Naive thymus-derived CD8-positive, alpha-beta T cell (primary cell): Measurements from ENCODE around the gene RPS13. TPM values are rescaled to one million over a fixed set of nuclear protein-coding genes. Genes with fewer than 3 reads are reported as not detected.

ENCODE experiments used
- ATAC-seq, 2 donors: fragments of 150-1000 bp; cut with Tn5 transposase in 1 of 2; sonication (Bioruptor Pico), chemical (Tn5 transposase) in 1 of 2; 1 replicate in 1 of 2; 2 replicates in 1 of 2; pipeline ENCODE4 v1.10.0; 2021; ENCODE audit warnings: mild to moderate bottlenecking in 2 of 2, moderate library complexity in 2 of 2
- POLR2A ChIA-PET: fragments of 350-600 bp; sonication (Branson Sonifier 250); formaldehyde crosslinking; loops from one replicate; lab custom pipeline; 2021; ENCODE audit warnings: antibody characterized with exemption; lab: Charles Lee
- DNase-seq, 10 donors: peaks; one replicate each; pipeline versions ENCODE4 v3.0.0 to v3.0.0-alpha.2; 2020 to 2022
- H3K27ac Mint-ChIP-seq, 10 donors: one replicate each; pipeline ENCODE4 v1.8.0; 2020 to 2022; ENCODE audit warnings: mild to moderate bottlenecking in 10 of 10, mixed read lengths in 10 of 10, moderate library complexity in 4 of 10, inconsistent platforms in 1 of 10
- H3K27me3 Mint-ChIP-seq, 5 donors: one replicate each; pipeline ENCODE4 v1.8.0; 2021 to 2022; ENCODE audit warnings: mixed read lengths in 5 of 5
- H3K36me3 Mint-ChIP-seq, 3 donors: one replicate each; pipeline ENCODE4 v1.8.0; 2020 to 2022; ENCODE audit warnings: mixed read lengths in 3 of 3, mild to moderate bottlenecking in 2 of 3, inconsistent platforms in 1 of 3
- H3K4me1 Mint-ChIP-seq, 4 donors: one replicate each; pipeline ENCODE4 v1.8.0; 2021 to 2022; ENCODE audit warnings: mixed read lengths in 4 of 4
- H3K4me3 Mint-ChIP-seq, 10 donors: one replicate each; pipeline ENCODE4 v1.8.0; 2020 to 2022; ENCODE audit warnings: mild to moderate bottlenecking in 10 of 10, mixed read lengths in 10 of 10, moderate library complexity in 6 of 10, inconsistent platforms in 1 of 10
- H3K9me3 Mint-ChIP-seq, 9 donors: one replicate each; pipeline ENCODE4 v1.8.0; 2020 to 2022; ENCODE audit warnings: mixed read lengths in 9 of 9, mild to moderate bottlenecking in 3 of 9, inconsistent platforms in 1 of 9, moderate library complexity in 1 of 9
- polyA plus RNA-seq, 3 donors: library from polyadenylated mRNA; unstranded; fragments of 300-500 nt; fragmentation: Illumina TruSeq; gene quantifications; one replicate each; pipeline ENCODE4 v1.2.3, GENCODE V29; 2021
- total RNA-seq, 8 experiments: library from RNA in 2 of 8; stranded (reverse) in 2 of 8; gene quantifications; one replicate each; pipeline ENCODE4 v1.2.3 and lab custom pipeline; 2021 to 2026

The RPS13 gene
- total and polyA plus RNA-seq, 5 experiments from 2014 or later = 2,203 to 3,144 (median 2,659) TPM

DNA sequence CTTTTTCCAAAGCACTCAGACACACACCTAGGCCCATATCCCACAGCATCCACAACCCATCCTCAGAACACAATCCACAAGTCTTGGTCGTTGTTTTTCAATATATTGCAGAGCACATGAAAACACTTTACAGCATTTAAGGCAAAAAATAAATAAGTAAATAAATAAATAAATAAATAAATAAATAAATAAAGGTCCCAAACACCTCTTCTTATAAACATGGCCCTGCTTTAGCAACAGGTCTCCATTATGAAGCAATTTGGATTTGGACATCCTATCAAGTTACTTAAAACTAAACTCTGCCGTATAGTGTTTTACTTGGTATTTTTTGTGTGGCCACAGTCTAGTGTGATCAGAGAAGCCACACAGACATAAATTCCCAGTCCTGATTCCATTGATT is 52.5 kb downstream of the RPS13 start:
- Mint-ChIP-seq H3K4me1 (peaks cover 0 to 2% (median 0%) of the 10 kb centered on the region in 4 donors), H3K4me3 (no peak overlapping the region), H3K9me3 (no peaks in the 10 kb centered on the region), H3K36me3 (peaks cover 0 to 16% (median 0%) of the 10 kb centered on the region in 3 donors), H3K27ac (no peak overlapping the region), H3K27me3 (no peaks in the 10 kb centered on the region)
- no peak for ATAC-seq
- POLR2A ChIA-PET = no interaction called here
- DNase-seq = no peak

Other genes with a start within 250 kb of the RPS13 start
- under 1 TPM; 0.77 to 0.96 TPM for gene PLEKHA7, start 63.3 kb downstream of the RPS13 start, total RNA-seq
- not detected for gene PLEKHA7, start 63.3 kb downstream of the RPS13 start, polyA plus RNA-seq
- 10 to 100 TPM; 39.5 to 42.7 TPM for gene PIK3C2A, start 130.3 kb upstream of the RPS13 start, total RNA-seq
- 1 to 10 TPM; 7.0 to 9.8 (median 8.3) TPM for gene PIK3C2A, start 130.3 kb upstream of the RPS13 start, polyA plus RNA-seq
- 100 to 1,000 TPM; 211 to 232 TPM for gene NUCB2, start 199.1 kb upstream of the RPS13 start, total RNA-seq
- 100 to 1,000 TPM; 449 to 487 (median 476) TPM for gene NUCB2, start 199.1 kb upstream of the RPS13 start, polyA plus RNA-seq